ENCODE measurements around the gene PDZD4. TPM values are rescaled to one million over a fixed set of nuclear protein-coding genes. Genes with fewer than 3 reads are reported as not detected.

Gene PDZD4, protein sequence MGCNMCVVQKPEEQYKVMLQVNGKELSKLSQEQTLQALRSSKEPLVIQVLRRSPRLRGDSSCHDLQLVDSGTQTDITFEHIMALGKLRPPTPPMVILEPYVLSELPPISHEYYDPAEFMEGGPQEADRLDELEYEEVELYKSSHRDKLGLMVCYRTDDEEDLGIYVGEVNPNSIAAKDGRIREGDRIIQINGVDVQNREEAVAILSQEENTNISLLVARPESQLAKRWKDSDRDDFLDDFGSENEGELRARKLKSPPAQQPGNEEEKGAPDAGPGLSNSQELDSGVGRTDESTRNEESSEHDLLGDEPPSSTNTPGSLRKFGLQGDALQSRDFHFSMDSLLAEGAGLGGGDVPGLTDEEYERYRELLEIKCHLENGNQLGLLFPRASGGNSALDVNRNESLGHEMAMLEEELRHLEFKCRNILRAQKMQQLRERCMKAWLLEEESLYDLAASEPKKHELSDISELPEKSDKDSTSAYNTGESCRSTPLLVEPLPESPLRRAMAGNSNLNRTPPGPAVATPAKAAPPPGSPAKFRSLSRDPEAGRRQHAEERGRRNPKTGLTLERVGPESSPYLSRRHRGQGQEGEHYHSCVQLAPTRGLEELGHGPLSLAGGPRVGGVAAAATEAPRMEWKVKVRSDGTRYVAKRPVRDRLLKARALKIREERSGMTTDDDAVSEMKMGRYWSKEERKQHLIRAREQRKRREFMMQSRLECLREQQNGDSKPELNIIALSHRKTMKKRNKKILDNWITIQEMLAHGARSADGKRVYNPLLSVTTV
- total RNA-seq, result 23.2 TPM

DNA sequence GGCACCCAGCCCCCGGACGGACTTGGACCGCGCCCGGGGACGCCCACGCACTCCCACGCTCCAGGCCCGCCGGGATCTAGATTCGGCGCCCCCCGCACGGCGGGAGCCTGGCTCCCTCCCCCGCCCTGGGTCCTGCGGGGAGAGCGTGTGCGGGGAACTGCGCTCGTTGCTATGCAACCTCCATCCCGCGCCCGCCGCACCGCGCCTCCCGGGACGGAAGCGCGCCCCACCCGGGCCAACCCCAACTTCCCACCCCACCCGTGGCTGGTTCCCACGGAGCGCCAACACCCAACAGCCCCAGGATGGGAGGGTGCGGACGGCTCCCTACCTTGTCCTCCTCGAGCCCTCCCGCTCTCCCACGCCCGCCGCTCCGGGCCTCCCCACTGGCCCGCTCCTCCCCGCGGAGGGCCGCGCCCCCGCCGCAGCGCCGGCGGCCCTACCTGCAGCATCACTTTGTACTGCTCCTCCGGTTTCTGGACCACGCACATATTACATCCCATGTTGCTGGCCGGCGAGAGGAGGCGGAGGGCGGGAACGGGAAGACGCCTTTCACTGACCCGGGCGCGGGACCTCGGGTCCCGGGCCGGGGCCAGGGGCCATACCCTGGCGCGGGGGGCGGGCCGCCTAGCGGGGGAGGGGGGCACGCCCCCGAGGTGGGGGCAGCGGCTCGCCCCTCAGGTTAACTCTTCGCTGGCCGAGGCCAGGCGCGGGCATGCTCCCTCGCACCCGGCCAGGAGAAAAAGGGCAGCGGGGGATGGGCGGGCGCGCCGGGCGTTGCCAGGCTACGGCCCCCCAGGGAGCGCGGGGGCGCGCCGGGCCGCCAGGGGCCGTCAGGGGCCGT is at the start of gene PDZD4:
PDZD4 (minus strand) TSS at position 746 of the 841 bp plus-strand sequence; CDS start at position 500, 246 bp downstream.
- Histone ChIP-seq H3K4me1 (peaks cover 0 to 4% of the 10 kb centered on the region in 2 donors), H3K27ac (no peak within 1 kb of the TSS), H3K36me3 (no peaks in the 10 kb centered on the region), H3K9me3 (no peaks in the 10 kb centered on the region), H3K27me3 (peaks cover 5% of the 10 kb centered on the region), H3K4me3 (peak within 1 kb of the TSS; percentile 55 to 68)
- TF ChIP-seq, protein P1, sequence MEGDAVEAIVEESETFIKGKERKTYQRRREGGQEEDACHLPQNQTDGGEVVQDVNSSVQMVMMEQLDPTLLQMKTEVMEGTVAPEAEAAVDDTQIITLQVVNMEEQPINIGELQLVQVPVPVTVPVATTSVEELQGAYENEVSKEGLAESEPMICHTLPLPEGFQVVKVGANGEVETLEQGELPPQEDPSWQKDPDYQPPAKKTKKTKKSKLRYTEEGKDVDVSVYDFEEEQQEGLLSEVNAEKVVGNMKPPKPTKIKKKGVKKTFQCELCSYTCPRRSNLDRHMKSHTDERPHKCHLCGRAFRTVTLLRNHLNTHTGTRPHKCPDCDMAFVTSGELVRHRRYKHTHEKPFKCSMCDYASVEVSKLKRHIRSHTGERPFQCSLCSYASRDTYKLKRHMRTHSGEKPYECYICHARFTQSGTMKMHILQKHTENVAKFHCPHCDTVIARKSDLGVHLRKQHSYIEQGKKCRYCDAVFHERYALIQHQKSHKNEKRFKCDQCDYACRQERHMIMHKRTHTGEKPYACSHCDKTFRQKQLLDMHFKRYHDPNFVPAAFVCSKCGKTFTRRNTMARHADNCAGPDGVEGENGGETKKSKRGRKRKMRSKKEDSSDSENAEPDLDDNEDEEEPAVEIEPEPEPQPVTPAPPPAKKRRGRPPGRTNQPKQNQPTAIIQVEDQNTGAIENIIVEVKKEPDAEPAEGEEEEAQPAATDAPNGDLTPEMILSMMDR (IDR thresholded peaks at IDR 0.05), result no peak
- intact Hi-C loops (cut with DNase I), result no loop called here
- DNase-seq (ENCODE audit: low spot score in 2 of 2), result no peak

DNA sequence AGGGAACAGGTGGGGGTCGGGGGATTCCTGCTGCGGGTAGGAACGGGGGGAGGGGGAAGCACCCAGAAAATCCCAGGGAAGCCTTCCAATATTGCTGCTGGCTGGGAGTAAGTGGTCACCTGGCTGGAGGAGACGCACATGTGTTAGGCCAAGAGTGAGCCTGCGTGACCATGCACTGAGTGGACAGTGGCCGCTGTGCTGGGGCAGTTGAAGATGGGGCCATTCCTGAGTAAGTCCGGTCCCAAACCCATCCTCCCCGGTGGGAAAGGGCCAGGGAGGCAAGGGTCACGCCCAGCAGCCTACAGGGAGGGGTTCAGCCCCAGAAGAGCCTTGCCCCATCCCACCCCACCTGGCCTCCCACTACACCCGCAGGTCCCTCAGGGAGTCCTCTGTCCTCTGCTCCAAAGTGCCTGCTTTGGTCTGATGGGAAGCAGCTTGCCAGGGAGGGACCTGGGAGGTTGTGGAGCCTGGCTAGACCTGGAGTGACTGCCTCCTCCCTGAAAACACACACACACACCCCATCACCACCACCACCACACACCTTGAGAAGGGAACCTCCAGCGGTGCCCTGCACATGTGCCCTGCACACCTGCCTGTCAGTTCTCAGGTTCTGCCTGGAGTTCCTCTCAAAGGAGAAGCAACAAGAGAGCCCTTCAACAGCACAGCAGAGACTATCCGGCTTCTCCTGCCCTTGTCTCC is 49.5 kb upstream of the PDZD4 start:
- TF ChIP-seq, protein P1 (IDR thresholded peaks at IDR 0.05), result no peak
- DNase-seq (ENCODE audit: low spot score in 2 of 2), result no peak
- Histone ChIP-seq H3K9me3 (no peaks in the 10 kb centered on the region), H3K36me3 (no peaks in the 10 kb centered on the region), H3K4me1 (no peaks in the 10 kb centered on the region), H3K27ac (no peak overlapping the region), H3K27me3 (peaks cover 1% of the 10 kb centered on the region), H3K4me3 (no peak overlapping the region)
- intact Hi-C loops (cut with DNase I), result no loop called here

DNA sequence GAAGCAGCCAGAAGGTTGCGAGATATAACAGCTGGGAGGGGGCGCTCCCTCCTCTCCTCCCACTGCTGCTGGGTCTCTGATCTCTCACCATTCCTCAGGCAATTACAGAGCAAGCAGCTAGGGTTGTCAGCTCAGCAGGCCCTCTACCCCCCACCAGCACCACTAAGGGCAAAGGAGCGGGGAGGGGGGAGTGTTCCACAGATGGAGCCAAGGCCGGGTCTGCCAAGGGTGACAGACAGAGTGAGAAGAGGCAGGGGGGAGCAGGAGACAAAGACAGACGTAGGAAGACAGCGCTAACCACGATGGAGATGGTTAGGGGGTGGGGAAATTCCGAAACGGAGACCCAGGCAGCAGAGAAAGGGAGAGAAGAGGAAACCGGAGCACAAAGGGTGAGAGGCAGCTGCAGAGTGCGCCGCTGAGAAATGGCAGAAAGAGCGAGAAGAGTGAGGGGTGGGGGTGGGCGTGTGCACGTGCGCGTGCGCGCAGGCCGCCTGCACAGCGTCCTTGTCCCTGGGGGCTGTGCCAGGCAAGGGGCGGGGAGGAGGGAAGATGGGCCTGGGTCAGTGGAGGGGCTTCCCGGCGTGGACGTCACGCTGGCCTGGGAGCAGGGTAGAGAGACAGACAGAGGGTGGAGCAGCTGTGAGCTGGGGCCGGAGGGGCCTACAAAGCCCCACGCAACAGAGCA is 48.8 kb upstream of the PDZD4 start:
- Histone ChIP-seq H3K27me3 (no peaks in the 10 kb centered on the region), H3K27ac (no peak overlapping the region), H3K9me3 (no peaks in the 10 kb centered on the region), H3K4me1 (no peaks in the 10 kb centered on the region), H3K4me3 (no peak overlapping the region), H3K36me3 (no peaks in the 10 kb centered on the region)
- DNase-seq (ENCODE audit: low spot score in 2 of 2), result no peak
- TF ChIP-seq, protein P1 (IDR thresholded peaks at IDR 0.05), result no peak
- intact Hi-C loops (cut with DNase I), result no loop called here

DNA sequence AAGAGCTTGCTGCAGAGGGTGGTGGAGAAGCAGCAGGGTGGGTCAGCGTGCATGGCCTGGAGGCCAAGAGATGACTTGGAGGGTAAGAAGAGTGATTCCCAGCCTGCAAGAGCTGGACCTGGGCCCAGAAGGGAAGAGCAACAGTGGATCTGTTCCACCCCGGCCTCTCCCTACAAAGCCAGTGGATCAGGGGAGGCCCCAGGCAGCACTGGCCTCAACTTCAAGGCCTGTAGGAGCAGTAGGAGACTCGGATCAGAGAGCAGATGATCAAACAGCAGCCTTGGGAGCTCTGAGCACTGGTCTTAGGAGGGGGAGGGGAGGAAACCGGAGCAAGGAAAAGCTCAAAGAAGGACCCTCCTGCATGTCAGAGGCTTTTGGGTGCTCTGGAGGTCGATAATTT is 48.0 kb upstream of the PDZD4 start:
- no peaks in the 10 kb centered on the region for H3K4me1 ChIP-seq
- intact Hi-C loops (cut with DNase I), result no loop called here
- no peak overlapping the region for H3K27ac ChIP-seq
- H3K36me3 ChIP-seq, result no peaks in the 10 kb centered on the region
- TF ChIP-seq, protein P1 (IDR thresholded peaks at IDR 0.05), result no peak
- H3K27me3 ChIP-seq, result no peaks in the 10 kb centered on the region
- no peaks in the 10 kb centered on the region for H3K9me3 ChIP-seq
- no peak overlapping the region for H3K4me3 ChIP-seq
- no peak for DNase-seq (ENCODE audit: low spot score in 2 of 2)
